Transverse colon (tissue), 4 donors: ENCODE measurements around the gene ZNF263. TPM values are rescaled to one million over a fixed set of nuclear protein-coding genes. Genes with fewer than 3 reads are reported as not detected.
A peak's percentile ranks its signal among the peaks of the same experiment; 100 is the strongest.

Experiments used
- DNase-seq: peaks from one replicate; pipeline ENCODE4 v3.0.0-alpha.2; 2019
- H3K27ac ChIP-seq, 4 donors: fragments of 200-600 bp; sonication (generic); 2 replicates each; pipeline ENCODE4 v1.5.1; 2016 to 2018; ENCODE audit warnings: inconsistent platforms in 4 of 4
- H3K27me3 ChIP-seq: fragments of 200-600 bp; sonication (generic); 2 replicates; pipeline ENCODE4 v1.5.1; 2017; ENCODE audit warnings: inconsistent platforms
- H3K36me3 ChIP-seq, 4 donors: fragments of 200-600 bp; sonication (generic); 2 replicates each; pipeline ENCODE4 v1.5.1; 2017 to 2019; ENCODE audit warnings: inconsistent platforms in 4 of 4
- H3K4me1 ChIP-seq, 4 donors: fragments of 200-600 bp; sonication (generic); 2 replicates each; pipeline ENCODE4 v1.5.1; 2017 to 2020; ENCODE audit warnings: inconsistent platforms in 4 of 4
- H3K4me3 ChIP-seq, 4 donors: fragments of 200-600 bp; sonication (generic); 1 replicate in 1 of 4; 2 replicates in 3 of 4; pipeline versions ENCODE4 v1.5.1 to v1.6.1; 2017 to 2019; ENCODE audit warnings: inconsistent platforms in 4 of 4
- H3K9me3 ChIP-seq, 2 donors: fragments of 200-600 bp; sonication (generic); 2 replicates each; pipeline ENCODE4 v1.5.1; 2017 to 2019; ENCODE audit warnings: inconsistent platforms in 2 of 2
- CTCF ChIP-seq, 5 experiments: fragments of 200-600 bp in 3 of 5; fragments of 450-650 bp in 2 of 5; sonication (generic) in 3 of 5; IDR thresholded peaks; 1 replicate in 2 of 5; 2 replicates in 3 of 5; pipeline ENCODE4 v1.5.1; 2016 to 2017; ENCODE audit warnings: antibody characterized with exemption in 5 of 5, inconsistent platforms in 3 of 5, mild to moderate bottlenecking in 2 of 5, moderate library complexity in 1 of 5
- EP300 ChIP-seq: sonication (generic); formaldehyde crosslinking; IDR thresholded peaks from one replicate; pipeline ENCODE4 v1.6.1; 2017; ENCODE audit warnings: antibody characterized with exemption, low read depth
- POLR2A ChIP-seq: fragments of 450-650 bp; IDR thresholded peaks from one replicate; pipeline ENCODE4 v1.6.1; 2016; ENCODE audit warnings: antibody characterized with exemption, mild to moderate bottlenecking, moderate library complexity
- POLR2AphosphoS5 ChIP-seq, 3 donors: sonication (generic); formaldehyde crosslinking; IDR thresholded peaks; one replicate each; pipeline ENCODE4 v1.6.1; 2016; ENCODE audit warnings: antibody characterized with exemption in 3 of 3
- WGBS, 2 donors: methylation state at CpG; one replicate each; pipeline ENCODE4 v1.1.5; 2018; ENCODE audit warnings: low coverage in 1 of 2; 5-methylcytosine and 5-hydroxymethylcytosine counted together
- in situ Hi-C, 4 donors: fragments of 200-750 bp; cut with MboI; loops; one replicate each; pipeline versions ENCODE4 v1.15.0 to v1.15.1; 2017; ENCODE audit warnings: low sequenced_read_pairs in 3 of 4, low pct_ligation_motif_present in 1 of 4, low pct_unique_long_range_greater_than_20kb in 1 of 4
- intact Hi-C: fragments of 100-400 bp; cut with DNase I; formaldehyde crosslinking; loops from one replicate; pipeline ENCODE4 v1.15.1; 2023; ENCODE audit warnings: low total_unique reads
- total RNA-seq, 4 donors: library from RNA; depleted of rRNA; stranded (reverse); fragments of >200 nt; gene quantifications; one replicate each; pipeline ENCODE4 v1.1.0, GENCODE V29; 2016

The ZNF263 gene
- total RNA-seq, 4 donors from 2014 or later = 4.6 to 46.0 (median 36.8) TPM

- H3K9me3 ChIP-seq = peaks cover 90 to 99% of the 10 kb centered on the region in 2 donors
- no peaks in the 10 kb centered on the region for H3K27me3 ChIP-seq
- no peak overlapping the region for H3K4me3 ChIP-seq
- TF ChIP-seq POLR2AphosphoS5 (IDR thresholded peaks at IDR 0.05) (no peak), POLR2A (no peak), CTCF (IDR thresholded peaks at IDR 0.05) (no peak), EP300 (no peak)
- DNase-seq = no peak
- H3K27ac ChIP-seq = no peak overlapping the region
- intact Hi-C loops = no loop called here
- peaks cover 3 to 60% (median 35%) of the 10 kb centered on the region in 4 donors for H3K36me3 ChIP-seq
- in situ Hi-C loops = loop anchor here in 1 of 4 donors (25.0 kb wide), 1 partner anchor 95 kb away; the partner anchor contains the start of genes ZNF174 and ZSCAN32
- H3K4me1 ChIP-seq = no peaks in the 10 kb centered on the region
- WGBS, 2 donors = 93 to 94% methylated on average over 2 to 3 of the region's 3 CpGs
These were observed 34.2 kb downstream of the ZNF263 start for GRCh38 chr16:3317315-3317999.

GRCh38 chr16:3321816-3322215 is 38.5 kb downstream of the ZNF263 start:
- Histone ChIP-seq H3K27ac (no peak overlapping the region), H3K4me1 (no peaks in the 10 kb centered on the region), H3K9me3 (peaks cover 63 to 75% of the 10 kb centered on the region in 2 donors), H3K27me3 (no peaks in the 10 kb centered on the region), H3K36me3 (peaks cover 3 to 25% (median 14%) of the 10 kb centered on the region in 4 donors), H3K4me3 (no peak overlapping the region)
- WGBS, 2 donors = 67 to 68% methylated on average over 2 of the region's 2 CpGs
- no peak for DNase-seq
- in situ Hi-C loops (loop anchor here in 1 of 4 donors (25.0 kb wide), 1 partner anchor 90 kb away; the partner anchor contains the start of genes ZNF174 and ZSCAN32), intact Hi-C loops (no loop called here)
- TF ChIP-seq EP300 = no peak
- TF ChIP-seq POLR2AphosphoS5 (IDR thresholded peaks at IDR 0.05) = no peak
- TF ChIP-seq CTCF (IDR thresholded peaks at IDR 0.05) = no peak
- TF ChIP-seq POLR2A = no peak

GRCh38 chr16:3327514-3327913 is 44.2 kb downstream of the ZNF263 start:
- TF ChIP-seq POLR2AphosphoS5 (IDR thresholded peaks at IDR 0.05) (no peak), EP300 (no peak), CTCF (IDR thresholded peaks at IDR 0.05) (no peak), POLR2A (no peak)
- no peak for DNase-seq
- H3K36me3 ChIP-seq = no peaks in the 10 kb centered on the region
- 80 to 89% methylated on average over 1 to 4 of the region's 4 CpGs for WGBS, 2 donors
- intact Hi-C loops (no loop called here), in situ Hi-C loops (no loop called here)
- peak overlapping the region in 1 of 4 donors; percentile 4 for H3K27ac ChIP-seq
- peaks cover 12 to 19% of the 10 kb centered on the region in 2 donors for H3K9me3 ChIP-seq
- peaks cover 0 to 9% (median 0%) of the 10 kb centered on the region in 4 donors for H3K4me1 ChIP-seq
- no peaks in the 10 kb centered on the region for H3K27me3 ChIP-seq
- H3K4me3 ChIP-seq = no peak overlapping the region

- in situ Hi-C loops (no loop called here), intact Hi-C loops (no loop called here)
These were observed 44.8 kb downstream of the ZNF263 start for GRCh38 chr16:3328104-3328503.

More at GRCh38 chr16:3328104-3328503, 44.8 kb downstream of the ZNF263 start:
- peak overlapping the region; percentile 4 to 51 (median 24) for H3K27ac ChIP-seq
- H3K27me3 ChIP-seq = no peaks in the 10 kb centered on the region
- TF ChIP-seq POLR2A = no peak
- no peak for TF ChIP-seq CTCF (IDR thresholded peaks at IDR 0.05)
- no peak for TF ChIP-seq EP300
- no peak for TF ChIP-seq POLR2AphosphoS5 (IDR thresholded peaks at IDR 0.05)
- no peaks in the 10 kb centered on the region for H3K36me3 ChIP-seq
- DNase-seq = no peak
- H3K4me3 ChIP-seq = no peak overlapping the region
- H3K4me1 ChIP-seq = peaks cover 0 to 9% (median 0%) of the 10 kb centered on the region in 4 donors
- 36 to 53% methylated on average over 2 to 3 of the region's 3 CpGs for WGBS, 2 donors
- H3K9me3 ChIP-seq = peaks cover 8 to 14% of the 10 kb centered on the region in 2 donors
